Loucy (cell line): ENCODE measurements around the gene CDK5.

ENCODE experiments used
- H2AFZ ChIP-seq: fragments of 200-600 bp; sonication (generic); 2 replicates; pipeline ENCODE4 v1.6.0; 2016; ENCODE audit warnings: antibody characterized with exemption, mild to moderate bottlenecking, low read length, moderate library complexity
- H3F3A ChIP-seq: fragments of 200-600 bp; 2 replicates; pipeline ENCODE4 v1.6.0; 2016; ENCODE audit warnings: antibody characterized with exemption, low read depth, mild to moderate bottlenecking
- H3K27me3 ChIP-seq: fragments of 200-600 bp; sonication (generic); 2 replicates; pipeline ENCODE4 v1.6.1; 2014; ENCODE audit warnings: low read length, mild to moderate bottlenecking; ENCODE audit not compliant: insufficient read depth, poor library complexity, severe bottlenecking
- H3K36me3 ChIP-seq: fragments of 200-600 bp; sonication (generic); 2 replicates; pipeline ENCODE4 v1.6.1; 2016; ENCODE audit warnings: low read length; ENCODE audit not compliant: insufficient read depth
- H3K4me1 ChIP-seq: fragments of 200-600 bp; sonication (generic); 2 replicates; pipeline ENCODE4 v1.5.1; 2014; ENCODE audit warnings: low read length, mild to moderate bottlenecking; ENCODE audit not compliant: insufficient read depth, poor library complexity, severe bottlenecking
- H3K4me2 ChIP-seq: fragments of 200-600 bp; sonication (generic); 2 replicates; pipeline ENCODE4 v1.6.0; 2014; ENCODE audit warnings: antibody characterized with exemption, low read length, low read depth, mild to moderate bottlenecking; ENCODE audit not compliant: poor library complexity, severe bottlenecking
- H3K4me3 ChIP-seq: fragments of 200-600 bp; sonication (generic); 2 replicates; pipeline ENCODE4 v1.5.1; 2014; ENCODE audit warnings: low read length, mild to moderate bottlenecking, mixed read lengths; ENCODE audit not compliant: poor library complexity, severe bottlenecking
- H3K79me2 ChIP-seq: fragments of 200-600 bp; sonication (generic); 2 replicates; pipeline ENCODE4 v1.6.1; 2014; ENCODE audit warnings: low read length; ENCODE audit not compliant: insufficient read depth
- H3K9ac ChIP-seq: fragments of 200-600 bp; sonication (generic); 2 replicates; pipeline ENCODE4 v1.6.0; 2014; ENCODE audit warnings: mild to moderate bottlenecking, low read depth, low read length, moderate library complexity; ENCODE audit not compliant: poor library complexity, severe bottlenecking
- H3K9me2 ChIP-seq: fragments of 200-600 bp; sonication (generic); replicated peaks from 2 replicates; pipeline ENCODE4 v1.6.1; 2016; ENCODE audit warnings: low read depth, low read length, mixed read lengths
- H3K9me3 ChIP-seq: fragments of 200-600 bp; sonication (generic); 2 replicates; pipeline ENCODE4 v1.6.1; 2014; ENCODE audit warnings: mild to moderate bottlenecking, antibody characterized with exemption, low read length, low read depth; ENCODE audit not compliant: insufficient read depth
- H4K20me1 ChIP-seq: fragments of 200-600 bp; sonication (generic); 2 replicates; pipeline ENCODE4 v1.6.0; 2014; ENCODE audit warnings: antibody characterized with exemption, low read length, mild to moderate bottlenecking; ENCODE audit not compliant: insufficient read depth, poor library complexity, severe bottlenecking
- CTCF ChIP-seq: fragments of 200-600 bp; sonication (generic); conservative IDR thresholded peaks from 2 replicates; pipeline ENCODE4 v1.5.1; 2014; ENCODE audit warnings: mild to moderate bottlenecking, antibody characterized with exemption, low read length
- EZH2phosphoT487 ChIP-seq: fragments of 200-600 bp; IDR thresholded peaks from 2 replicates; pipeline ENCODE4 v1.6.1; 2018; ENCODE audit warnings: antibody characterized with exemption, mild to moderate bottlenecking, moderate library complexity, borderline replicate concordance

The CDK5 gene

GRCh38 chr7:151017370-151017952 lies 40.2 kb downstream of the CDK5 start:
- no peaks in the 10 kb centered on the region for H3K27me3 ChIP-seq
- H3K9me3 ChIP-seq, result no peaks in the 10 kb centered on the region
- no peaks in the 10 kb centered on the region for H4K20me1 ChIP-seq
- H3K9me2 ChIP-seq, result no peaks in the 10 kb centered on the region
- TF ChIP-seq CTCF, result no peak
- TF ChIP-seq EZH2phosphoT487, result no peak
- no peaks in the 10 kb centered on the region for H3K79me2 ChIP-seq
- H3K9ac ChIP-seq, result peak overlapping the region; percentile 57
- H3K4me3 ChIP-seq, result peak overlapping the region; percentile 67
- peak overlapping the region; percentile 74 for H3K4me2 ChIP-seq
- H3K4me1 ChIP-seq, result peaks cover 26% of the 10 kb centered on the region
- H3F3A ChIP-seq, result no peaks in the 10 kb centered on the region
- no peaks in the 10 kb centered on the region for H3K36me3 ChIP-seq
- H2AFZ ChIP-seq, result peak overlapping the region; percentile 80

- H3K4me2 ChIP-seq, result no peak overlapping the region
- no peaks in the 10 kb centered on the region for H3K9me3 ChIP-seq
- H3K9ac ChIP-seq, result no peak overlapping the region
- no peak; the same call in 1 of the 2 replicates for TF ChIP-seq CTCF
- no peak for TF ChIP-seq EZH2phosphoT487
- H3K79me2 ChIP-seq, result no peaks in the 10 kb centered on the region
- H2AFZ ChIP-seq, result no peak overlapping the region
- peaks cover 29% of the 10 kb centered on the region for H3K4me1 ChIP-seq
- H3K36me3 ChIP-seq, result no peaks in the 10 kb centered on the region
- H3F3A ChIP-seq, result no peaks in the 10 kb centered on the region
- H3K9me2 ChIP-seq, result no peaks in the 10 kb centered on the region
- no peaks in the 10 kb centered on the region for H3K27me3 ChIP-seq
- no peaks in the 10 kb centered on the region for H4K20me1 ChIP-seq
- no peak overlapping the region for H3K4me3 ChIP-seq
Measured at GRCh38 chr7:151016942-151017341, 40.8 kb downstream of the CDK5 start.

GRCh38 chr7:151016505-151016904 lies 41.2 kb downstream of the CDK5 start:
- Histone ChIP-seq H3K79me2 (no peaks in the 10 kb centered on the region), H3F3A (no peaks in the 10 kb centered on the region), H4K20me1 (no peaks in the 10 kb centered on the region), H3K9me2 (no peaks in the 10 kb centered on the region), H3K4me3 (no peak overlapping the region), H3K4me1 (peaks cover 29% of the 10 kb centered on the region), H3K36me3 (no peaks in the 10 kb centered on the region), H3K4me2 (no peak overlapping the region), H3K9me3 (no peaks in the 10 kb centered on the region), H2AFZ (no peak overlapping the region), H3K9ac (no peak overlapping the region), H3K27me3 (no peaks in the 10 kb centered on the region)
- TF ChIP-seq CTCF (no peak), EZH2phosphoT487 (no peak)
